HL-60 (cell line): ENCODE data around the gene NRP1.

Source experiments
- DNase-seq, 2 experiments: peaks; one replicate each; pipeline ENCODE4 v3.0.0-alpha.2; 2010 to 2020; ENCODE audit warnings: low read depth in 1 of 2, low spot score in 1 of 2
- H3K27ac ChIP-seq: fragments of 250-450 bp; sonication (Bioruptor Pico); replicated peaks from 2 replicates; pipeline ENCODE4 v1.5.1; 2020; ENCODE audit warnings: mild to moderate bottlenecking, moderate library complexity
- H3K27me3 ChIP-seq: fragments of 250-450 bp; sonication (Bioruptor Pico); 2 replicates; pipeline ENCODE4 v1.5.1; 2021; ENCODE audit warnings: mild to moderate bottlenecking, moderate library complexity; ENCODE audit not compliant: insufficient read depth, poor library complexity, severe bottlenecking
- H3K4me3 ChIP-seq: replicated peaks from 2 replicates; pipeline ENCODE4 v1.5.1; 2011; ENCODE audit warnings: mild to moderate bottlenecking, control low read depth, low read length; ENCODE audit not compliant: insufficient read depth
- GABPA ChIP-seq: IDR thresholded peaks from 2 replicates; pipeline ENCODE4 v1.6.1; 2012; ENCODE audit warnings: low read depth
- POLR2AphosphoS5 ChIP-seq: IDR thresholded peaks from 2 replicates; pipeline ENCODE4 v1.6.1; 2012; ENCODE audit warnings: low read depth
- SPI1 ChIP-seq: IDR thresholded peaks from 2 replicates; pipeline ENCODE4 v1.6.1; 2012; ENCODE audit warnings: low read depth, mild to moderate bottlenecking, borderline replicate concordance
- TF ChIP-seq, protein P1 (sequence below): IDR thresholded peaks from one replicate; pipeline ENCODE4 v1.5.1; 2011; ENCODE audit warnings: low read length, control low read depth, inconsistent platforms; ENCODE audit not compliant: insufficient read depth
- TF ChIP-seq, protein P2 (sequence below): IDR thresholded peaks from 2 replicates; pipeline ENCODE4 v1.6.1; 2012; ENCODE audit warnings: low read depth; ENCODE audit not compliant: insufficient replicate concordance

Gene NRP1

GRCh38 chr10:33161550-33162247 lies 172.8 kb downstream of the NRP1 start:
- no peak for DNase-seq
- TF ChIP-seq SPI1 (no peak), POLR2AphosphoS5 (no peak), GABPA (no peak)
- TF ChIP-seq, protein P1, sequence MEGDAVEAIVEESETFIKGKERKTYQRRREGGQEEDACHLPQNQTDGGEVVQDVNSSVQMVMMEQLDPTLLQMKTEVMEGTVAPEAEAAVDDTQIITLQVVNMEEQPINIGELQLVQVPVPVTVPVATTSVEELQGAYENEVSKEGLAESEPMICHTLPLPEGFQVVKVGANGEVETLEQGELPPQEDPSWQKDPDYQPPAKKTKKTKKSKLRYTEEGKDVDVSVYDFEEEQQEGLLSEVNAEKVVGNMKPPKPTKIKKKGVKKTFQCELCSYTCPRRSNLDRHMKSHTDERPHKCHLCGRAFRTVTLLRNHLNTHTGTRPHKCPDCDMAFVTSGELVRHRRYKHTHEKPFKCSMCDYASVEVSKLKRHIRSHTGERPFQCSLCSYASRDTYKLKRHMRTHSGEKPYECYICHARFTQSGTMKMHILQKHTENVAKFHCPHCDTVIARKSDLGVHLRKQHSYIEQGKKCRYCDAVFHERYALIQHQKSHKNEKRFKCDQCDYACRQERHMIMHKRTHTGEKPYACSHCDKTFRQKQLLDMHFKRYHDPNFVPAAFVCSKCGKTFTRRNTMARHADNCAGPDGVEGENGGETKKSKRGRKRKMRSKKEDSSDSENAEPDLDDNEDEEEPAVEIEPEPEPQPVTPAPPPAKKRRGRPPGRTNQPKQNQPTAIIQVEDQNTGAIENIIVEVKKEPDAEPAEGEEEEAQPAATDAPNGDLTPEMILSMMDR, result no peak
- TF ChIP-seq, protein P2, sequence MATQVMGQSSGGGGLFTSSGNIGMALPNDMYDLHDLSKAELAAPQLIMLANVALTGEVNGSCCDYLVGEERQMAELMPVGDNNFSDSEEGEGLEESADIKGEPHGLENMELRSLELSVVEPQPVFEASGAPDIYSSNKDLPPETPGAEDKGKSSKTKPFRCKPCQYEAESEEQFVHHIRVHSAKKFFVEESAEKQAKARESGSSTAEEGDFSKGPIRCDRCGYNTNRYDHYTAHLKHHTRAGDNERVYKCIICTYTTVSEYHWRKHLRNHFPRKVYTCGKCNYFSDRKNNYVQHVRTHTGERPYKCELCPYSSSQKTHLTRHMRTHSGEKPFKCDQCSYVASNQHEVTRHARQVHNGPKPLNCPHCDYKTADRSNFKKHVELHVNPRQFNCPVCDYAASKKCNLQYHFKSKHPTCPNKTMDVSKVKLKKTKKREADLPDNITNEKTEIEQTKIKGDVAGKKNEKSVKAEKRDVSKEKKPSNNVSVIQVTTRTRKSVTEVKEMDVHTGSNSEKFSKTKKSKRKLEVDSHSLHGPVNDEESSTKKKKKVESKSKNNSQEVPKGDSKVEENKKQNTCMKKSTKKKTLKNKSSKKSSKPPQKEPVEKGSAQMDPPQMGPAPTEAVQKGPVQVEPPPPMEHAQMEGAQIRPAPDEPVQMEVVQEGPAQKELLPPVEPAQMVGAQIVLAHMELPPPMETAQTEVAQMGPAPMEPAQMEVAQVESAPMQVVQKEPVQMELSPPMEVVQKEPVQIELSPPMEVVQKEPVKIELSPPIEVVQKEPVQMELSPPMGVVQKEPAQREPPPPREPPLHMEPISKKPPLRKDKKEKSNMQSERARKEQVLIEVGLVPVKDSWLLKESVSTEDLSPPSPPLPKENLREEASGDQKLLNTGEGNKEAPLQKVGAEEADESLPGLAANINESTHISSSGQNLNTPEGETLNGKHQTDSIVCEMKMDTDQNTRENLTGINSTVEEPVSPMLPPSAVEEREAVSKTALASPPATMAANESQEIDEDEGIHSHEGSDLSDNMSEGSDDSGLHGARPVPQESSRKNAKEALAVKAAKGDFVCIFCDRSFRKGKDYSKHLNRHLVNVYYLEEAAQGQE, result no peak
- H3K27ac ChIP-seq, result no peak overlapping the region
- no peak overlapping the region for H3K4me3 ChIP-seq
- H3K27me3 ChIP-seq, result no peaks in the 10 kb centered on the region

- Histone ChIP-seq H3K27me3 (no peaks in the 10 kb centered on the region), H3K4me3 (no peak overlapping the region), H3K27ac (no peak overlapping the region)
- TF ChIP-seq GABPA (no peak), SPI1 (no peak), POLR2AphosphoS5 (no peak)
- TF ChIP-seq, protein P2, result no peak
- TF ChIP-seq, protein P1, result no peak
- no peak for DNase-seq
Observed at GRCh38 chr10:33160151-33160550, 174.3 kb downstream of the NRP1 start.

DNA sequence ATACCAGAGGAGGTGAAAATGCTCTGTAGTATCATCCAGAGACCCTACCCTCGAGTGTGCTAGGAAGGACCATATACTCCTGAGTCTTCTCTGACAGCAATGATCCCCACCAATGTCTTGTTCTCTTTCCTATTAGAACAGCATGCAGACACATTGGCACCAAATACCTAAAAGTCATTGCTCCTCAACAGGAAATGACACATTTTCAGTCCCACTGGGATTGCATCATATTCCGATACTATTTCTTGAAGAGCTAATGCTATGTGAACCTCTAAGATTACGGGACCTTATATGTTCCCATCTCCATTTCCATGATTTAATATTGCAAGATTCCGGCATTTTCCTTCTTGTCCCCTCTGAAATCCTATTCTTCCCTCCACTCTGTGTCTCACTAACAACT lies 177.4 kb downstream of the NRP1 start:
- Histone ChIP-seq H3K27me3 (no peaks in the 10 kb centered on the region), H3K27ac (no peak overlapping the region), H3K4me3 (no peak overlapping the region)
- no peak for DNase-seq
- no peak for TF ChIP-seq POLR2AphosphoS5
- no peak for TF ChIP-seq SPI1
- TF ChIP-seq, protein P1, result no peak
- TF ChIP-seq GABPA, result no peak
- TF ChIP-seq, protein P2, result no peak
